MCF 10A (cell line): ENCODE data around the gene BCAS3. TPM values are rescaled to one million over a fixed set of nuclear protein-coding genes. Genes with fewer than 3 reads are reported as not detected.

Experiments
- BruUV-seq: library from RNA; stranded (reverse); fragments of 400-500 nt; replicated peaks from 2 replicates; lab custom pipeline; 2021; lab: Mats Ljungman, UMichigan
- CTCF ChIA-PET: fragments of 300-600 bp; sonication (Branson Sonifier 250); formaldehyde crosslinking; extraction: SDS; loops from one replicate; lab custom pipeline; 2021; ENCODE audit warnings: antibody characterized with exemption, inconsistent platforms; lab: Yijun Ruan, JAX
- POLR2A ChIA-PET: fragments of 300-600, 350-650 bp; sonication (Branson Sonifier 250); formaldehyde crosslinking; extraction: SDS; loops from one replicate; lab custom pipeline; 2020; ENCODE audit warnings: antibody characterized with exemption, inconsistent platforms; lab: Yijun Ruan, JAX
- DNase-seq: peaks from one replicate; pipeline ENCODE4 v3.0.0-alpha.2; 2018; ENCODE audit not compliant: unreplicated experiment
- H3K27ac Mint-ChIP-seq: one replicate; pipeline ENCODE4 v1.8.0; 2022; ENCODE audit warnings: mild to moderate bottlenecking, low read depth, mixed read lengths; ENCODE audit not compliant: unreplicated experiment
- H3K27me3 Mint-ChIP-seq: one replicate; pipeline ENCODE4 v1.8.0; 2022; ENCODE audit warnings: mixed read lengths; ENCODE audit not compliant: insufficient read depth, unreplicated experiment
- H3K36me3 Mint-ChIP-seq: one replicate; pipeline ENCODE4 v1.8.0; 2022; ENCODE audit warnings: mild to moderate bottlenecking, moderate library complexity, mixed read lengths; ENCODE audit not compliant: insufficient read depth, unreplicated experiment
- H3K4me1 Mint-ChIP-seq: one replicate; pipeline ENCODE4 v1.8.0; 2022; ENCODE audit warnings: mixed read lengths; ENCODE audit not compliant: insufficient read depth, unreplicated experiment
- H3K4me3 Mint-ChIP-seq: one replicate; pipeline ENCODE4 v1.8.0; 2022; ENCODE audit warnings: mild to moderate bottlenecking, moderate library complexity, mixed read lengths; ENCODE audit not compliant: unreplicated experiment
- H3K9me3 Mint-ChIP-seq: one replicate; pipeline ENCODE4 v1.8.0; 2022; ENCODE audit warnings: mixed read lengths; ENCODE audit not compliant: unreplicated experiment
- intact Hi-C: fragments of 100-400 bp; cut with micrococcal nuclease; formaldehyde crosslinking; loops from 2 replicates; pipeline ENCODE4 v1.14.1; 2022
- total RNA-seq: library from RNA; stranded (reverse); gene quantifications from 2 replicates; pipeline ENCODE4 v1.2.3, GENCODE V29; 2022
- TF ChIP-seq, protein P1 (sequence below): fragments of 200-600 bp; IDR thresholded peaks from one replicate; pipeline ENCODE4 v1.8.0; 2022; ENCODE audit warnings: antibody characterized with exemption, mild to moderate bottlenecking; ENCODE audit not compliant: unreplicated experiment

Gene BCAS3
- total RNA-seq, 1 experiment from 2014 or later: 14.6 TPM

- no TSS peak for BruUV-seq
- no peak for DNase-seq
- ChIA-PET CTCF (interaction anchor here (1.2 kb wide), 1 partner anchor 29 kb away, joined by 3 read pairs; no protein-coding TSS in a partner anchor), POLR2A (interaction anchor here (0.7 to 1.0 kb wide), 2 partner anchors 308 to 388 kb away, joined by 3 read pairs; no protein-coding TSS in a partner anchor)
- Mint-ChIP-seq H3K9me3 (no peaks in the 10 kb centered on the region), H3K27ac (no peak overlapping the region), H3K4me1 (no peaks in the 10 kb centered on the region), H3K4me3 (no peak overlapping the region), H3K36me3 (no peaks in the 10 kb centered on the region), H3K27me3 (no peaks in the 10 kb centered on the region)
- TF ChIP-seq, protein P1, sequence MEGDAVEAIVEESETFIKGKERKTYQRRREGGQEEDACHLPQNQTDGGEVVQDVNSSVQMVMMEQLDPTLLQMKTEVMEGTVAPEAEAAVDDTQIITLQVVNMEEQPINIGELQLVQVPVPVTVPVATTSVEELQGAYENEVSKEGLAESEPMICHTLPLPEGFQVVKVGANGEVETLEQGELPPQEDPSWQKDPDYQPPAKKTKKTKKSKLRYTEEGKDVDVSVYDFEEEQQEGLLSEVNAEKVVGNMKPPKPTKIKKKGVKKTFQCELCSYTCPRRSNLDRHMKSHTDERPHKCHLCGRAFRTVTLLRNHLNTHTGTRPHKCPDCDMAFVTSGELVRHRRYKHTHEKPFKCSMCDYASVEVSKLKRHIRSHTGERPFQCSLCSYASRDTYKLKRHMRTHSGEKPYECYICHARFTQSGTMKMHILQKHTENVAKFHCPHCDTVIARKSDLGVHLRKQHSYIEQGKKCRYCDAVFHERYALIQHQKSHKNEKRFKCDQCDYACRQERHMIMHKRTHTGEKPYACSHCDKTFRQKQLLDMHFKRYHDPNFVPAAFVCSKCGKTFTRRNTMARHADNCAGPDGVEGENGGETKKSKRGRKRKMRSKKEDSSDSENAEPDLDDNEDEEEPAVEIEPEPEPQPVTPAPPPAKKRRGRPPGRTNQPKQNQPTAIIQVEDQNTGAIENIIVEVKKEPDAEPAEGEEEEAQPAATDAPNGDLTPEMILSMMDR: no peak
- intact Hi-C loops: no loop called here
These were observed 333.1 kb downstream of the BCAS3 start for GRCh38 chr17:61010661-61011170.

- intact Hi-C loops: no loop called here
- Mint-ChIP-seq H3K36me3 (no peaks in the 10 kb centered on the region), H3K27ac (no peak overlapping the region), H3K9me3 (no peaks in the 10 kb centered on the region), H3K27me3 (no peaks in the 10 kb centered on the region), H3K4me3 (no peak overlapping the region), H3K4me1 (no peaks in the 10 kb centered on the region)
- ChIA-PET CTCF (no interaction called here), POLR2A (no interaction called here)
- DNase-seq: no peak
- TF ChIP-seq, protein P1: no peak
- no TSS peak for BruUV-seq
These were observed 333.6 kb downstream of the BCAS3 start for GRCh38 chr17:61011251-61011650.

DNA sequence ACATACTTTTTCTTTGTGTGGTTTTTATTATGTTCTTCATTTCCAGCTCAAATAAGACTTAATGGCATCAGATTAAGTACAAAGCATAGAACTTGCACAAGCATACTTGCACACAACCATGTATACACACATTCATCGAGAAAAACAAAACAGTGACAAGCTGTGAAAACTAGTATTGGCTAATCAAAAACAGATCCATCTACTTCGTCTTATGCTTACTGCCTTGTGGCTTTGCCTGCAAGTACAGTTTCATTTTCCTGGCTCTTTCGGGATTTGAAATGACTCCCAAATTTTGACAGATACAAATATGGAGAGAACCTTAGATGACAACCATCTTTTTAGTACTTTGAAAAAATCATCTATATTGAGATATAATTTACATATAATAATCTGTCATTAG lies 338.3 kb downstream of the BCAS3 start:
- H3K4me3 Mint-ChIP-seq: no peak overlapping the region
- DNase-seq: no peak
- no peaks in the 10 kb centered on the region for H3K27me3 Mint-ChIP-seq
- ChIA-PET CTCF (interaction anchor here (1.2 kb wide), 1 partner anchor 12 kb away, joined by 3 read pairs; no protein-coding TSS in a partner anchor), POLR2A (interaction anchor here (0.6 to 1.0 kb wide), 2 partner anchors 164 to 492 kb away, joined by 3 read pairs; no protein-coding TSS in a partner anchor)
- H3K27ac Mint-ChIP-seq: no peak overlapping the region
- no TSS peak for BruUV-seq
- no peaks in the 10 kb centered on the region for H3K4me1 Mint-ChIP-seq
- H3K36me3 Mint-ChIP-seq: no peaks in the 10 kb centered on the region
- TF ChIP-seq, protein P1: no peak
- intact Hi-C loops: no loop called here
- H3K9me3 Mint-ChIP-seq: no peaks in the 10 kb centered on the region

- Mint-ChIP-seq H3K27ac (no peak overlapping the region), H3K36me3 (no peaks in the 10 kb centered on the region), H3K9me3 (no peaks in the 10 kb centered on the region), H3K4me3 (no peak overlapping the region), H3K27me3 (no peaks in the 10 kb centered on the region), H3K4me1 (no peaks in the 10 kb centered on the region)
- DNase-seq: no peak
- intact Hi-C loops: no loop called here
- no TSS peak for BruUV-seq
- ChIA-PET POLR2A (no interaction called here), CTCF (no interaction called here)
- TF ChIP-seq, protein P1: no peak
These were observed 339.8 kb downstream of the BCAS3 start for GRCh38 chr17:61017317-61018006.
